ENCODE results near the gene SRGAP3. TPM values are rescaled to one million over a fixed set of nuclear protein-coding genes. Genes with fewer than 3 reads are reported as not detected.

SRGAP3 gene
- total RNA-seq, 4 donors from 2014 or later, result 2.4 to 35.5 (median 8.2) TPM

- Histone ChIP-seq H3K27me3 (no peaks in the 10 kb centered on the region), H3K27ac (no peak overlapping the region), H3K4me1 (no peaks in the 10 kb centered on the region), H3K4me3 (no peak overlapping the region), H3K36me3 (no peaks in the 10 kb centered on the region), H3K9me3 (no peaks in the 10 kb centered on the region)
- TF ChIP-seq POLR2A (IDR thresholded peaks at IDR 0.05), result no peak
- TF ChIP-seq, protein P1, sequence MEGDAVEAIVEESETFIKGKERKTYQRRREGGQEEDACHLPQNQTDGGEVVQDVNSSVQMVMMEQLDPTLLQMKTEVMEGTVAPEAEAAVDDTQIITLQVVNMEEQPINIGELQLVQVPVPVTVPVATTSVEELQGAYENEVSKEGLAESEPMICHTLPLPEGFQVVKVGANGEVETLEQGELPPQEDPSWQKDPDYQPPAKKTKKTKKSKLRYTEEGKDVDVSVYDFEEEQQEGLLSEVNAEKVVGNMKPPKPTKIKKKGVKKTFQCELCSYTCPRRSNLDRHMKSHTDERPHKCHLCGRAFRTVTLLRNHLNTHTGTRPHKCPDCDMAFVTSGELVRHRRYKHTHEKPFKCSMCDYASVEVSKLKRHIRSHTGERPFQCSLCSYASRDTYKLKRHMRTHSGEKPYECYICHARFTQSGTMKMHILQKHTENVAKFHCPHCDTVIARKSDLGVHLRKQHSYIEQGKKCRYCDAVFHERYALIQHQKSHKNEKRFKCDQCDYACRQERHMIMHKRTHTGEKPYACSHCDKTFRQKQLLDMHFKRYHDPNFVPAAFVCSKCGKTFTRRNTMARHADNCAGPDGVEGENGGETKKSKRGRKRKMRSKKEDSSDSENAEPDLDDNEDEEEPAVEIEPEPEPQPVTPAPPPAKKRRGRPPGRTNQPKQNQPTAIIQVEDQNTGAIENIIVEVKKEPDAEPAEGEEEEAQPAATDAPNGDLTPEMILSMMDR (IDR thresholded peaks at IDR 0.05), result no peak
- DNase-seq, result no peak
- intact Hi-C loops (cut with DNase I; ENCODE audit: low total_unique reads), result no loop called here
Observed at GRCh38 chr3:8964436-8965370, 284.7 kb downstream of the SRGAP3 start.

- no peaks in the 10 kb centered on the region for H3K36me3 ChIP-seq
- H3K4me3 ChIP-seq, result peak within 1 kb of the TSS; percentile 60 to 84
- peak; percentile 89 to 91 for DNase-seq
- peak in 1 of 2 donors; percentile 41 for TF ChIP-seq POLR2A (IDR thresholded peaks at IDR 0.05)
- TF ChIP-seq, protein P1 (IDR thresholded peaks at IDR 0.05), result peak in 1 of 4 experiments; percentile 4
- H3K27me3 ChIP-seq, result no peaks in the 10 kb centered on the region
- peak within 1 kb of the TSS; percentile 77 for H3K27ac ChIP-seq
- intact Hi-C loops (cut with DNase I; ENCODE audit: low total_unique reads), result no loop called here
- H3K4me1 ChIP-seq, result no peaks in the 10 kb centered on the region
- no peaks in the 10 kb centered on the region for H3K9me3 ChIP-seq
Observed at GRCh38 chr3:8963137-8963853, 286.2 kb downstream of the SRGAP3 start, which contains the start of gene RAD18. Gene RAD18 (minus strand): TSS chr3:8963472. CDS start chr3:8963385, 87 bp downstream.

DNA sequence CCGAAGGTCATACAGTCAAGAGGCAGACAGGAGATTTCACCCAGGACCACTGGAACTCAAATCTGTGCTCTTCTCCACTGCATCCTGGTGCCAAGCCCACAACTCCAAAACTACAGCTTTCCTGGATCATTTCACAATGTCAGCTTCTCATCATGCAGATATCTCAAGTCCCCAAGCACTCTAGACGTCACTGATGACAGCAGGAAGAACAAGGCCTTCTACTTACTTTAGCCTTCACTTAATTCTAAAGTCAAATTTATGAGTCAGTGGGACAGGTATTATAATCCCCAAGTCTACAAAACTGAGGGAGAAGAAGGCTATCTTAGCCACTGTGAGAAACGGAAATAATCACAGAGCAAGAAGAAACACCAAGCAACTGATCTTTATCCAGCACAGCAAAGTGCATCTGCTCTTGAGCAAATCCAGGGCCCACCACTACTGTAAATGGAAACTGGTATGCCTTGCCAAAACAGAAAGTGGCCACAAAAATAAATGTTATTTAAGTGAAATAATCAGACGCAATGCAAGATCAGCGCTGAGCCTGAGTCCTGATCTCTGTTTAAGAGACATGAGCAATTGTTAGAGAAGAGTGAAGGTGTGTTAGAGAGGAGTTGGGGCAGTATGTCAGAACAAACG is 287.1 kb downstream of the SRGAP3 start:
- H3K4me3 ChIP-seq, result peak overlapping the region; percentile 60 to 84
- H3K9me3 ChIP-seq, result no peaks in the 10 kb centered on the region
- intact Hi-C loops (cut with DNase I; ENCODE audit: low total_unique reads), result no loop called here
- DNase-seq, result no peak
- TF ChIP-seq POLR2A (IDR thresholded peaks at IDR 0.05), result no peak
- TF ChIP-seq, protein P1 (IDR thresholded peaks at IDR 0.05), result no peak
- H3K4me1 ChIP-seq, result no peaks in the 10 kb centered on the region
- no peak overlapping the region for H3K27ac ChIP-seq
- no peaks in the 10 kb centered on the region for H3K27me3 ChIP-seq
- H3K36me3 ChIP-seq, result no peaks in the 10 kb centered on the region

- Histone ChIP-seq H3K27me3 (no peaks in the 10 kb centered on the region), H3K36me3 (no peaks in the 10 kb centered on the region), H3K4me3 (no peak overlapping the region), H3K4me1 (no peaks in the 10 kb centered on the region), H3K27ac (no peak overlapping the region), H3K9me3 (no peaks in the 10 kb centered on the region)
- TF ChIP-seq, protein P1 (IDR thresholded peaks at IDR 0.05), result no peak
- no peak for TF ChIP-seq POLR2A (IDR thresholded peaks at IDR 0.05)
- intact Hi-C loops (cut with DNase I; ENCODE audit: low total_unique reads), result no loop called here
- DNase-seq, result no peak
Observed at GRCh38 chr3:8959668-8960067, 289.8 kb downstream of the SRGAP3 start.

All from uterus (tissue), 4 donors.